SJCRH30 (cell line): ENCODE measurements around the gene NAMPT. TPM values are rescaled to one million over a fixed set of nuclear protein-coding genes. Genes with fewer than 3 reads are reported as not detected.
"Not testable (repeated sequence)": the region's sequence is repeated elsewhere in the genome, so short reads cannot be mapped to it uniquely, and the experiment has no call there.

ENCODE experiments used
- DNase-seq, 2 experiments: peaks; one replicate each; pipeline ENCODE4 v3.0.0-alpha.2; 2015 to 2020
- H3K27ac ChIP-seq: fragments of 250-450 bp; sonication (Bioruptor Pico); 2 replicates; pipeline ENCODE4 v1.5.1; 2020; ENCODE audit warnings: mild to moderate bottlenecking, moderate library complexity
- H3K27me3 ChIP-seq: fragments of 250-450 bp; sonication (Bioruptor Pico); 2 replicates; pipeline ENCODE4 v1.5.1; 2020; ENCODE audit warnings: mild to moderate bottlenecking, moderate library complexity
- H3K36me3 ChIP-seq: fragments of 250-450 bp; sonication (Bioruptor Pico); 2 replicates; pipeline ENCODE4 v1.5.1; 2020; ENCODE audit warnings: mild to moderate bottlenecking, moderate library complexity
- H3K4me1 ChIP-seq: fragments of 250-450 bp; sonication (Bioruptor Pico); 2 replicates; pipeline ENCODE4 v1.5.1; 2020; ENCODE audit warnings: mild to moderate bottlenecking, moderate library complexity
- H3K4me3 ChIP-seq: fragments of 250-450 bp; sonication (Bioruptor Pico); 2 replicates; pipeline ENCODE4 v1.5.1; 2020; ENCODE audit warnings: mild to moderate bottlenecking, moderate library complexity
- H3K9me3 ChIP-seq: fragments of 250-450 bp; sonication (Bioruptor Pico); replicated peaks from 2 replicates; pipeline ENCODE4 v1.5.1; 2020; ENCODE audit warnings: mild to moderate bottlenecking, moderate library complexity
- total RNA-seq: library from RNA; depleted of rRNA; stranded (reverse); fragments of >200 nt; shearing (Covaris generic); gene quantifications from 2 replicates; pipeline ENCODE4 v1.2.3, GENCODE V29; 2014; rRNA removed

Gene NAMPT
- 31.5 and 36.2 TPM in 2 replicates for total RNA-seq

GRCh38 chr7:106284714-106285050 is at the start of gene NAMPT:
Gene NAMPT (minus strand): TSS chr7:106284983. CDS start chr7:106284884, 99 bp downstream.
- peak within 1 kb of the TSS; percentile 77 for H3K27ac ChIP-seq
- no peak for DNase-seq
- peaks cover 7% of the 10 kb centered on the region; the same call in 1 of the 2 replicates for H3K4me1 ChIP-seq
- H3K9me3 ChIP-seq, result no peaks in the 10 kb centered on the region
- no peaks in the 10 kb centered on the region for H3K27me3 ChIP-seq
- H3K4me3 ChIP-seq, result peak within 1 kb of the TSS; percentile 77
- no peaks in the 10 kb centered on the region for H3K36me3 ChIP-seq

GRCh38 chr7:106332201-106332600 is 47.4 kb upstream of the NAMPT start:
- Histone ChIP-seq H3K27ac (no peak overlapping the region), H3K9me3 (peaks cover 4% of the 10 kb centered on the region), H3K4me3 (no peak overlapping the region), H3K36me3 (no peaks in the 10 kb centered on the region), H3K27me3 (peaks cover 5% of the 10 kb centered on the region; the same call in 1 of the 2 replicates), H3K4me1 (no peaks in the 10 kb centered on the region)
- no peak for DNase-seq

DNA sequence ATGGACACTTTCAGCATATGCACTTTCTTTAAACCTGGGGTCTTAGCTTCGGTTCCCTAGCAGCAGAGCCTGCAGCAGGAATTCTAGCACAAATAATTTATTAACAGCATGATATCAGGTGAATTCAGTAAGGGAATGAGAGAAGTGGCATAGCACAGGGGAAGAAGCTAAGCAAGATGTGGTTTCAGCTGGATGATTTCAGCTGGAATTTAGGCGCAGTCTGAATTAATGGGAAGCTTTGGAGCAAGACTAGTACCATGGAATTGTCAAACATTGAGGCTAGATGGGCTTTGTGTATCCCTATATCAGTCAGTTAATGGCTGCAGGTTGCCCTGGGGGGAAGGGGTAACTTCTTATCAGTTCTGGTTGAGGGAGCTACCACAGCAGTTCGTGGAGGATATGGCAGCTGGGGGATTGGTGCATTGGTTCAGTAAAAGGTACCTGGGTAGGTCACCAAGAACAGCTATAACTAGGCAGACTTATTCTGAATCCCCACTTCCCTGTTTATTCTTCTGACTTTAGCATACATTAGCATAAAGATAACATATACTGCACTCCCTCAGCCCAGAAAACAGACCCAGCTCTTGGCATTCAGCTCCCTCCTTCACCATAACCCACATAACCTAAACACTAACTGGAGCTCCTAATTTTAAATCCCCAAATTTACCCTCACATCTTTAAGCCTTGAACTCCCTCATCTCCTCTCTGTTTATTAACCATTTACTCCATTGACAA is 46.8 kb upstream of the NAMPT start:
- H3K9me3 ChIP-seq, result no peaks in the 10 kb centered on the region; the same call in 1 of the 2 replicates
- peaks cover 5% of the 10 kb centered on the region; the same call in 1 of the 2 replicates for H3K27me3 ChIP-seq
- H3K36me3 ChIP-seq, result no peaks in the 10 kb centered on the region
- H3K4me1 ChIP-seq, result no peaks in the 10 kb centered on the region
- no peak for DNase-seq
- no peak overlapping the region for H3K27ac ChIP-seq
- H3K4me3 ChIP-seq, result no peak overlapping the region

DNA sequence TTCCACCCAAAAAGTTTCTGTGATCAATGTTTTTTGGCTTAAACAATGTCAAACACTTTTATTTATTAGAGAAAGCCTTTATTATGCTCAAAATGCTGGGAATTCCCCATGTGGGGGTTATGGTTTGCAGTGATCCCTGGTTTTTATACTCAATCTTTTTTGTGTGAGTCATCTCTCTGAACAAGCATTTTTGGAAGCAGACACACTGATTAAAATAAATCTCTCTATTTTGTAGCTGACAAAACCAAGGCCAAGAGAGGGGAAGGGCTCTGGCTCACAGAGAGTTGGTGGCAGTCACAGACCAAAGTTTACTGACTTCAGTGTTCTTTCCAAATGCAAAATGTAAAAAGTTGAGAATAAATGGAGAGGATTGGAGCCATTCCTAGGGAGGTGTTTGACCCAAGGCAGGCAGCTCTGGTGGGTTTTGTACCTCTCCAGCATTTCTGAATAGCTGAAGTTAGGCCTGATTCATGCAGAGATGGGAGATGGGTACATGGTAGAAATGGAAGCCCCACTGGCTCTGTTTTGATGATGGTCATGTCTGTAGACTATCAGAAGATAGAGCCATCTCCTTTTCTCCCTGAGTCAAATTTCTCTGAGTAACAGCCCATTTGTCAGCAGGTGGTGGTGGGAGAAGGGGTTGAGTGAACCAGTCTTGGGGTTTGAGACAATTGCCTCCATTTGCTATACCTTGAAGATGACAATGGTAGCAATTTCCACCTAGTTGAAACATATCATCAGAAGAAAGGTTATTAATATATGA is 45.4 kb upstream of the NAMPT start:
- peaks cover 5% of the 10 kb centered on the region; the same call in 1 of the 2 replicates for H3K27me3 ChIP-seq
- no peak overlapping the region for H3K27ac ChIP-seq
- no peaks in the 10 kb centered on the region for H3K4me1 ChIP-seq
- DNase-seq, result no peak
- H3K9me3 ChIP-seq, result no peaks in the 10 kb centered on the region
- H3K36me3 ChIP-seq, result no peaks in the 10 kb centered on the region
- H3K4me3 ChIP-seq, result no peak overlapping the region

GRCh38 chr7:106329408-106329807 is 44.6 kb upstream of the NAMPT start:
- peaks cover 5% of the 10 kb centered on the region; the same call in 1 of the 2 replicates for H3K27me3 ChIP-seq
- DNase-seq, result no peak
- H3K4me1 ChIP-seq, result no peaks in the 10 kb centered on the region
- no peaks in the 10 kb centered on the region for H3K9me3 ChIP-seq
- H3K27ac ChIP-seq, result no peak overlapping the region
- no peak overlapping the region for H3K4me3 ChIP-seq
- H3K36me3 ChIP-seq, result no peaks in the 10 kb centered on the region

- Histone ChIP-seq H3K4me1 (no peaks in the 10 kb centered on the region), H3K4me3 (no peak overlapping the region), H3K36me3 (no peaks in the 10 kb centered on the region), H3K27me3 (peaks cover 5% of the 10 kb centered on the region; the same call in 1 of the 2 replicates), H3K27ac (no peak overlapping the region), H3K9me3 (no peaks in the 10 kb centered on the region)
- DNase-seq, result no peak
Measured at GRCh38 chr7:106327538-106328481, 43.0 kb upstream of the NAMPT start.

GRCh38 chr7:106326594-106327537 is 42.1 kb upstream of the NAMPT start:
- no peak overlapping the region for H3K27ac ChIP-seq
- peaks cover under 1% of the 10 kb centered on the region; the same call in 1 of the 2 replicates for H3K27me3 ChIP-seq
- H3K4me3 ChIP-seq, result no peak overlapping the region
- no peak for DNase-seq
- H3K9me3 ChIP-seq, result no peaks in the 10 kb centered on the region
- no peaks in the 10 kb centered on the region for H3K36me3 ChIP-seq
- H3K4me1 ChIP-seq, result no peaks in the 10 kb centered on the region

DNA sequence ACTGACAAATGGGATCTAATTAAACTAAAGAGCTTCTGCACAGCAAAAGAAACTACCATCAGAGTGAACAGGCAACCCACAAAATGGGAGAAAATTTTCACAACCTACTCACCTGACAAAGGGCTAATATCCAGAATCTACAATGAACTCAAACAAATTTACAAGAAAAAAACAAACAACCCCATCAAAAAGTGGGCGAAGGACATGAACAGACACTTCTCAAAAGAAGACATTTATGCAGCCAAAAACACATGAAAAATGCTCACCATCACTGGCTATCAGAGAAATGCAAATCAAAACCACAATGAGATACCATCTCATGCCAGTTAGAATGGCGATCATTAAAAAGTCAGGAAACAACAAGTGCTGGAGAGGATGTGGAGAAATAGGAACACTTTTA is 39.7 kb upstream of the NAMPT start:
- H3K27ac ChIP-seq, H3K4me1 ChIP-seq, H3K9me3 ChIP-seq, H3K4me3 ChIP-seq, DNase-seq, H3K36me3 ChIP-seq, H3K27me3 ChIP-seq: not testable (repeated sequence)

- not testable (repeated sequence) for H3K36me3 ChIP-seq, DNase-seq, H3K27ac ChIP-seq, H3K4me3 ChIP-seq, H3K4me1 ChIP-seq, H3K27me3 ChIP-seq, H3K9me3 ChIP-seq
Measured at GRCh38 chr7:106320254-106320770, 35.5 kb upstream of the NAMPT start.

- Histone ChIP-seq H3K36me3 (no peaks in the 10 kb centered on the region), H3K4me1 (no peaks in the 10 kb centered on the region), H3K27ac (no peak overlapping the region), H3K27me3 (no peaks in the 10 kb centered on the region), H3K9me3 (no peaks in the 10 kb centered on the region), H3K4me3 (no peak overlapping the region)
- DNase-seq, result no peak
Measured at GRCh38 chr7:106318482-106318881, 33.7 kb upstream of the NAMPT start.

DNA sequence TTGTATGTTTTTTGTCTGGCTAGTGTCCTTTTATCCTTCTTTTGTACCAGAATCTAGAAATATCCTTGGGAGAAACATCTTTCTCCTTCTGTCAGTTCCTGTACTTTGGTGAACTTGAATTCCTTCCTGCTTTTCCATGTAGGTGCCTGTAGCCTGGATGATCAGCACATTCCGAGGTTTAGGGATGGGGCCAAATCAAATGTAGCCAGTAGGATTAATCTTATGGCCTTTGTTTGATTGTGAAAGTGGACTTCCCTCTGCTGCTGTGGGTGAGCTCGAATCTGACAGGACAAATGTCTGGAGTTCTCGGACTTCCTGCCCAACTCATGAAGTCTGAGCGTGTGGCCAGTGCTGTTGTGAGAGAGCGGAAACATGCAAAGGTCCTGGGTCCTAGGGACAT is 33.2 kb upstream of the NAMPT start:
- Histone ChIP-seq H3K4me3 (no peak overlapping the region), H3K36me3 (no peaks in the 10 kb centered on the region), H3K27ac (no peak overlapping the region), H3K4me1 (no peaks in the 10 kb centered on the region), H3K9me3 (no peaks in the 10 kb centered on the region), H3K27me3 (no peaks in the 10 kb centered on the region)
- no peak for DNase-seq

DNA sequence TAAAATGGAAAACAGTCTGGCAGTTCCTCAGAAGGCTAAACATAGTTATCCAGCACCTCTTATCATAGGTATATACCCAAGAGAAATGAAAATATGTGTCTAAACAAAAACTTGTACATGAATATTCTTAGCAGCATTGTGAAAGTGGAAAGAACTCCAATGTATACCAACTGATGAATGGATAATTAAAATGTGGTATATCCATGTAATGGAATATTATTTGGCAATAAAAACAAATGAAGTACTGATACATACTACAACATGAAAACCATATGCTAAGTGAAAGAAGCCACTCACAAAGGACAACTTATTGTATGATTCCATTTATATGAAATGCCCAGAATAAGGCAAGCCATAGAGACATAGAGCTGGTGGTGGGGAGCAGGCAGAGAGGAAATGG is 32.2 kb upstream of the NAMPT start:
- no peaks in the 10 kb centered on the region for H3K27me3 ChIP-seq
- H3K4me3 ChIP-seq, result no peak overlapping the region
- H3K4me1 ChIP-seq, result no peaks in the 10 kb centered on the region; the same call in 1 of the 2 replicates
- no peaks in the 10 kb centered on the region for H3K9me3 ChIP-seq
- no peak for DNase-seq
- no peaks in the 10 kb centered on the region for H3K36me3 ChIP-seq
- no peak overlapping the region for H3K27ac ChIP-seq

DNA sequence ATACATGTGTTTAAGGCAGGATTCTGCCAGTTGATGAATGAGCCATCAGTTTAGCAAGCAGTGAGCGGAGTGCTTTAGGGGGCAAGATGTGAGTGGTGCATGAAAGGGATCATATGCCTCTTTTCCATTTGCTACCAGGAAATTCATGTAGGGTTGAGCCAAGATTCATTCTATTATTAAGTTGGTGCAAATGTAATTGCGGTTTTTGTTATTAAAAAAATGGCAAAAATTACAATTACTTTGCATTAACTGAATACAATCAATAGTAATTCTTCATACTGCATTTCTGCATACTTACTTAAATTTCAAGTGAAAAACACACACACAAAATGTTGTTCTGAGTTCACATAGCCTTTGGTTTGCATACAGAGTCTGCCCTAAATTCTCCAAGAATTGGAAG is 30.1 kb upstream of the NAMPT start:
- Histone ChIP-seq H3K27ac (no peak overlapping the region), H3K9me3 (no peaks in the 10 kb centered on the region), H3K4me3 (no peak overlapping the region), H3K36me3 (no peaks in the 10 kb centered on the region), H3K27me3 (no peaks in the 10 kb centered on the region), H3K4me1 (no peaks in the 10 kb centered on the region; the same call in 1 of the 2 replicates)
- no peak for DNase-seq
